Hepatic stellate cell (primary cell): ENCODE measurements around the gene MYL5.
"Not testable (repeated sequence)": the region's sequence is repeated elsewhere in the genome, so short reads cannot be mapped to it uniquely, and the experiment has no call there.

Source experiments
- DNase-seq: peaks from one replicate; pipeline ENCODE4 v3.0.0; 2011; ENCODE audit warnings: low spot score

MYL5 gene

GRCh38 chr4:657834-658667, 16.3 kb upstream of the MYL5 start:
- DNase-seq, result no peak

- no peak for DNase-seq
Observed at GRCh38 chr4:658681-659667, 15.4 kb upstream of the MYL5 start.

- no peak for DNase-seq
Observed at GRCh38 chr4:659851-660250, 14.5 kb upstream of the MYL5 start.

- no peak for DNase-seq
Observed at GRCh38 chr4:660401-660800, 13.9 kb upstream of the MYL5 start.

- no peak for DNase-seq
Observed at GRCh38 chr4:661231-661630, 13.1 kb upstream of the MYL5 start.

GRCh38 chr4:661881-662761, 12.2 kb upstream of the MYL5 start:
- no peak for DNase-seq

- DNase-seq, result no peak
Observed at GRCh38 chr4:663046-663437, 11.3 kb upstream of the MYL5 start.

- DNase-seq, result no peak
Observed at GRCh38 chr4:663438-664428, 10.6 kb upstream of the MYL5 start.

GRCh38 chr4:664713-665231, 9.6 kb upstream of the MYL5 start:
- DNase-seq, result no peak

GRCh38 chr4:665381-665750, 9.0 kb upstream of the MYL5 start:
- DNase-seq, result no peak

GRCh38 chr4:665751-666435, 8.4 kb upstream of the MYL5 start:
- no peak for DNase-seq

- no peak for DNase-seq
Observed at GRCh38 chr4:666436-666810, 7.9 kb upstream of the MYL5 start.

GRCh38 chr4:666822-667544, 7.4 kb upstream of the MYL5 start:
- no peak for DNase-seq

- no peak for DNase-seq
Observed at GRCh38 chr4:667545-667925, 6.8 kb upstream of the MYL5 start.

- DNase-seq, result not testable (repeated sequence)
Observed at GRCh38 chr4:668219-668618, 6.1 kb upstream of the MYL5 start.

- not testable (repeated sequence) for DNase-seq
Observed at GRCh38 chr4:669806-670559, 4.4 kb upstream of the MYL5 start.

GRCh38 chr4:671769-672168, 2.6 kb upstream of the MYL5 start:
- DNase-seq, result no peak

- peak; percentile 61 for DNase-seq
Observed at GRCh38 chr4:673349-674091, 822 bp upstream of the MYL5 start.
